ENCODE results near the gene DLL3.

GRCh38 chr19:39483141-39483540 lies 15.6 kb upstream of the DLL3 start:
- TF ChIP-seq CTCF (conservative IDR thresholded peaks at IDR 0.05; ENCODE audit: low read depth in 2 of 2) (no peak), EZH2 (IDR thresholded peaks at IDR 0.05; ENCODE audit: low read depth, unreplicated experiment) (no peak), JUNB (IDR thresholded peaks at IDR 0.05; ENCODE audit: unreplicated experiment) (no peak), CREB1 (CRISPR knock-in tag; IDR thresholded peaks at IDR 0.05; ENCODE audit: low read depth) (no peak), REST (IDR thresholded peaks at IDR 0.05; ENCODE audit: unreplicated experiment) (no peak)
